Hematopoietic multipotent progenitor cell treated with erythropoietin and hydrocortisone succinate and interleukin-3 and kit ligand, for 8 days (in vitro differentiated cells): ENCODE data around the gene IRF2.

ENCODE experiments used
- DNase-seq: peaks from one replicate; pipeline ENCODE4 v3.0.0-alpha.2; 2015

IRF2 gene

GRCh38 chr4:184450045-184450444 is 24.3 kb downstream of the IRF2 start:
- DNase-seq: no peak

- peak; percentile 23 for DNase-seq
These were observed 25.5 kb downstream of the IRF2 start for GRCh38 chr4:184448821-184449220.

- no peak for DNase-seq
These were observed 26.2 kb downstream of the IRF2 start for GRCh38 chr4:184448141-184448540.

GRCh38 chr4:184447664-184448063 is 26.7 kb downstream of the IRF2 start:
- DNase-seq: no peak

- DNase-seq: no peak
These were observed 28.2 kb downstream of the IRF2 start for GRCh38 chr4:184446132-184446658.

GRCh38 chr4:184444953-184445309 is 29.4 kb downstream of the IRF2 start:
- DNase-seq: peak; percentile 39

GRCh38 chr4:184444215-184444952 is 30.0 kb downstream of the IRF2 start:
- DNase-seq: no peak

GRCh38 chr4:184443318-184443717 is 31.0 kb downstream of the IRF2 start:
- DNase-seq: no peak

- no peak for DNase-seq
These were observed 32.1 kb downstream of the IRF2 start for GRCh38 chr4:184442314-184442635.

GRCh38 chr4:184441461-184442313 is 32.7 kb downstream of the IRF2 start:
- no peak for DNase-seq

GRCh38 chr4:184440595-184441358 is 33.6 kb downstream of the IRF2 start:
- DNase-seq: peak; percentile 35

GRCh38 chr4:184439856-184440594 is 34.3 kb downstream of the IRF2 start:
- no peak for DNase-seq

GRCh38 chr4:184439386-184439785 is 35.0 kb downstream of the IRF2 start:
- no peak for DNase-seq

GRCh38 chr4:184438375-184438774 is 36.0 kb downstream of the IRF2 start:
- DNase-seq: no peak

- peak; percentile 29 for DNase-seq
These were observed 36.6 kb downstream of the IRF2 start for GRCh38 chr4:184437565-184438265.

GRCh38 chr4:184434501-184435066 is 39.8 kb downstream of the IRF2 start:
- no peak for DNase-seq

GRCh38 chr4:184434021-184434420 is 40.3 kb downstream of the IRF2 start:
- no peak for DNase-seq

GRCh38 chr4:184433258-184433892 is 41.0 kb downstream of the IRF2 start:
- DNase-seq: no peak

GRCh38 chr4:184432127-184432922 is 42.0 kb downstream of the IRF2 start:
- no peak for DNase-seq

- no peak for DNase-seq
These were observed 44.2 kb downstream of the IRF2 start for GRCh38 chr4:184430163-184430562.
